HAP-1 (cell line): ENCODE measurements around the gene BPIFB6.

Source experiments
- DNase-seq, 2 experiments: peaks; one replicate each; pipeline ENCODE4 v3.0.0-alpha.2; 2016 to 2020; ENCODE audit warnings: low spot score in 2 of 2
- H3K27me3 ChIP-seq: fragments of 250-450 bp; sonication (Bioruptor Pico); 2 replicates; pipeline ENCODE4 v1.5.1; 2020; ENCODE audit warnings: low read depth, mild to moderate bottlenecking, moderate library complexity
- H3K36me3 ChIP-seq: fragments of 250-450 bp; sonication (Bioruptor Pico); replicated peaks from 2 replicates; pipeline ENCODE4 v1.5.1; 2020; ENCODE audit warnings: mild to moderate bottlenecking
- H3K4me1 ChIP-seq: fragments of 250-450 bp; sonication (Bioruptor Pico); 2 replicates; pipeline ENCODE4 v1.5.1; 2020; ENCODE audit warnings: mild to moderate bottlenecking
- H3K4me3 ChIP-seq: fragments of 250-450 bp; sonication (Bioruptor Pico); 2 replicates; pipeline ENCODE4 v1.5.1; 2020; ENCODE audit warnings: mild to moderate bottlenecking, moderate library complexity
- H3K9me3 ChIP-seq: fragments of 250-450 bp; sonication (Bioruptor Pico); 2 replicates; pipeline ENCODE4 v1.5.1; 2020; ENCODE audit warnings: mild to moderate bottlenecking, moderate library complexity
- in situ Hi-C: fragments of 300-500 bp; cut with MboI; formaldehyde crosslinking; loops from 3 replicates; pipeline ENCODE4 v1.14.3; 2020; ENCODE audit warnings: low sequenced_read_pairs, inconsistent platforms, mixed read lengths

The BPIFB6 gene

GRCh38 chr20:33079259-33079658, 47.8 kb downstream of the BPIFB6 start, which contains the start of gene BPIFB4:
Gene BPIFB4 (plus strand): TSS chr20:33079643. CDS start chr20:33081527, 1,884 bp downstream.
- H3K4me3 ChIP-seq = no peak within 1 kb of the TSS
- H3K4me1 ChIP-seq = no peaks in the 10 kb centered on the region
- DNase-seq = no peak
- H3K36me3 ChIP-seq = no peaks in the 10 kb centered on the region
- in situ Hi-C loops = no loop called here
- no peaks in the 10 kb centered on the region for H3K9me3 ChIP-seq
- H3K27me3 ChIP-seq = no peaks in the 10 kb centered on the region; the same call in 1 of the 2 replicates

- Histone ChIP-seq H3K27me3 (no peaks in the 10 kb centered on the region; the same call in 1 of the 2 replicates), H3K4me1 (no peaks in the 10 kb centered on the region), H3K4me3 (no peak overlapping the region), H3K9me3 (no peaks in the 10 kb centered on the region), H3K36me3 (no peaks in the 10 kb centered on the region)
- no peak for DNase-seq
- in situ Hi-C loops = no loop called here
These were observed 50.1 kb downstream of the BPIFB6 start for GRCh38 chr20:33081411-33082154.

- Histone ChIP-seq H3K9me3 (no peaks in the 10 kb centered on the region), H3K4me3 (no peak overlapping the region), H3K27me3 (no peaks in the 10 kb centered on the region; the same call in 1 of the 2 replicates), H3K4me1 (no peaks in the 10 kb centered on the region), H3K36me3 (no peaks in the 10 kb centered on the region)
- in situ Hi-C loops = no loop called here
- no peak for DNase-seq
These were observed 51.1 kb downstream of the BPIFB6 start for GRCh38 chr20:33082546-33082945.

- Histone ChIP-seq H3K36me3 (no peaks in the 10 kb centered on the region), H3K4me3 (no peak overlapping the region), H3K4me1 (no peaks in the 10 kb centered on the region), H3K27me3 (peaks cover under 1% of the 10 kb centered on the region; the same call in 1 of the 2 replicates), H3K9me3 (no peaks in the 10 kb centered on the region)
- in situ Hi-C loops = no loop called here
- DNase-seq = no peak
These were observed 52.3 kb downstream of the BPIFB6 start for GRCh38 chr20:33083544-33084340.

- Histone ChIP-seq H3K9me3 (no peaks in the 10 kb centered on the region), H3K36me3 (no peaks in the 10 kb centered on the region), H3K4me1 (no peaks in the 10 kb centered on the region), H3K4me3 (no peak overlapping the region), H3K27me3 (0 out of 2 replicates have a peak, but pooled peaks cover 3% of the 10 kb centered on the region)
- no peak for DNase-seq
- in situ Hi-C loops = no loop called here
These were observed 53.3 kb downstream of the BPIFB6 start for GRCh38 chr20:33084722-33085121.

GRCh38 chr20:33086052-33086722, 54.7 kb downstream of the BPIFB6 start:
- H3K4me1 ChIP-seq = no peaks in the 10 kb centered on the region
- no peak overlapping the region for H3K4me3 ChIP-seq
- 0 out of 2 replicates have a peak, but pooled peaks cover 3% of the 10 kb centered on the region for H3K27me3 ChIP-seq
- no peaks in the 10 kb centered on the region for H3K9me3 ChIP-seq
- no peak for DNase-seq
- in situ Hi-C loops = no loop called here
- H3K36me3 ChIP-seq = no peaks in the 10 kb centered on the region

GRCh38 chr20:33091147-33091546, 59.7 kb downstream of the BPIFB6 start:
- H3K36me3 ChIP-seq = no peaks in the 10 kb centered on the region
- in situ Hi-C loops = loop anchor here (10.0 kb wide), 2 partner anchors 194 to 196 kb away; partner anchors contain the start of gene BPIFB1
- H3K4me1 ChIP-seq = no peaks in the 10 kb centered on the region
- no peaks in the 10 kb centered on the region for H3K9me3 ChIP-seq
- DNase-seq = no peak
- no peak overlapping the region for H3K4me3 ChIP-seq
- 0 out of 2 replicates have a peak, but pooled peaks cover 3% of the 10 kb centered on the region for H3K27me3 ChIP-seq

- H3K9me3 ChIP-seq = no peaks in the 10 kb centered on the region
- no peak for DNase-seq
- 0 out of 2 replicates have a peak, but pooled peaks cover 3% of the 10 kb centered on the region for H3K27me3 ChIP-seq
- H3K36me3 ChIP-seq = no peaks in the 10 kb centered on the region
- no peak overlapping the region for H3K4me3 ChIP-seq
- in situ Hi-C loops = loop anchor here (10.0 kb wide), 2 partner anchors 193 to 197 kb away; partner anchors contain the start of gene BPIFB1
- H3K4me1 ChIP-seq = no peaks in the 10 kb centered on the region
These were observed 60.2 kb downstream of the BPIFB6 start for GRCh38 chr20:33091693-33092092.

- no peaks in the 10 kb centered on the region for H3K4me1 ChIP-seq
- in situ Hi-C loops = loop anchor here (10.0 kb wide), 2 partner anchors 192 to 198 kb away; partner anchors contain the start of gene BPIFB1
- H3K27me3 ChIP-seq = 0 out of 2 replicates have a peak, but pooled peaks cover 3% of the 10 kb centered on the region
- H3K9me3 ChIP-seq = no peaks in the 10 kb centered on the region
- no peaks in the 10 kb centered on the region for H3K36me3 ChIP-seq
- DNase-seq = no peak
- no peak overlapping the region for H3K4me3 ChIP-seq
These were observed 60.9 kb downstream of the BPIFB6 start for GRCh38 chr20:33092361-33092760.

GRCh38 chr20:33093074-33093473, 61.6 kb downstream of the BPIFB6 start:
- H3K9me3 ChIP-seq = no peaks in the 10 kb centered on the region
- H3K27me3 ChIP-seq = 0 out of 2 replicates have a peak, but pooled peaks cover 3% of the 10 kb centered on the region
- no peak for DNase-seq
- no peaks in the 10 kb centered on the region for H3K36me3 ChIP-seq
- in situ Hi-C loops = loop anchor here (10.0 kb wide), 2 partner anchors 192 to 198 kb away; partner anchors contain the start of gene BPIFB1
- H3K4me3 ChIP-seq = no peak overlapping the region
- no peaks in the 10 kb centered on the region for H3K4me1 ChIP-seq

- no peak for DNase-seq
- in situ Hi-C loops = loop anchor here (10.0 kb wide), 2 partner anchors 191 to 199 kb away; partner anchors contain the start of gene BPIFB1
These were observed 62.1 kb downstream of the BPIFB6 start for GRCh38 chr20:33093582-33093981.

More at GRCh38 chr20:33093582-33093981, 62.1 kb downstream of the BPIFB6 start:
- H3K4me1 ChIP-seq = no peaks in the 10 kb centered on the region
- H3K27me3 ChIP-seq = 0 out of 2 replicates have a peak, but pooled peaks cover 3% of the 10 kb centered on the region
- no peaks in the 10 kb centered on the region for H3K36me3 ChIP-seq
- H3K4me3 ChIP-seq = no peak overlapping the region
- no peaks in the 10 kb centered on the region for H3K9me3 ChIP-seq
